GM19395 (cell line): Measurements from ENCODE around the gene RPS15.
"Not testable (repeated sequence)": the region's sequence is repeated elsewhere in the genome, so short reads cannot be mapped to it uniquely, and the experiment has no call there.

Experiments
- ATAC-seq: cut with Tn5 transposase; IDR thresholded peaks from one replicate; pipeline ENCODE4 v1.9.1; 2021; ENCODE audit warnings: mild to moderate bottlenecking, moderate library complexity; ENCODE audit not compliant: unreplicated experiment

RPS15 gene

DNA sequence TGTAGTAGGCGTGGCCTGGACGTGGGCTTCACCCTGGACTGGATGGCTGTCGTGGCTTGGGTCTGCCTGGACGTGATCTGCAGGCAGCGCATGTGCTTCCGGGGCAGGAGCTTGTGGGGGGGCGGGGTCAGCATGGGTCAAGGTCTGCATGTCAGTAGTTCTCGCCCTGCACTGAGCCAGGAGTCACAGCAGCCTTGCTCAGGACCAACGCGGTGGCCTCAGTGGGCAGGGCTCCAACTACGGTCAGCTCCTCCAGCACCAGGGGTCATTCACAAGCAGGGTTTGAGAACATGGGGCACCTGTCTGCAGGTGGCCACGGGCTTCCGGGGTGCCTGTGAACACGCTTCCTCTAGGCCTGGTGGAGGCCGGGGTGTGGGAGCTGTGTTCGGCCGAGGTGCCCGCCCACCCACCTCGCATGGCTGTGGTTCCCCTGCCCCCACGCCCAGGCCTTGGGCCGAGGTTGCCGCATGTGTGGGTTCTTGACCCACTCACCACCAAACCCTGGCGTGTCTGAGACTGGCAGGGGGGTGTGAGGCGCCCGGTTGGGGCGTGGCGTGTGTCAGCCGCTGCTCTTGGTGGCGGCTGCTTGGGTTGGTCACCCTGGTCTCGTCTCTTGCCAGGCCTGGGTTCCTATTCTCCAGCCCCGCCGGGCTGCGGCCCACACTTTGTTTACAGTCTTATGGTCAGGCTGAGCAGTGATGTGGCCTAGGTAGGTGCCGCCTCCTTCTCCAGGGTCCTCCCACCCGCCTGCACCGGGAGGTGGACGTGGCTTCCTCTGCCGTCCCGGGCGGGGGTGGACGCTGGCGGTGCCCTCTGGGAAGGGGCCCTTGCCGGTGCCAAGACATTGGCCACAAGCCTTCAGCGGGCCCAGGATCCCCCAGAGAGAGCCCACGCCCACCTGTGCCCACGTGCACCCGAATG lies 4.8 kb upstream of the RPS15 start:
- ATAC-seq: no peak

DNA sequence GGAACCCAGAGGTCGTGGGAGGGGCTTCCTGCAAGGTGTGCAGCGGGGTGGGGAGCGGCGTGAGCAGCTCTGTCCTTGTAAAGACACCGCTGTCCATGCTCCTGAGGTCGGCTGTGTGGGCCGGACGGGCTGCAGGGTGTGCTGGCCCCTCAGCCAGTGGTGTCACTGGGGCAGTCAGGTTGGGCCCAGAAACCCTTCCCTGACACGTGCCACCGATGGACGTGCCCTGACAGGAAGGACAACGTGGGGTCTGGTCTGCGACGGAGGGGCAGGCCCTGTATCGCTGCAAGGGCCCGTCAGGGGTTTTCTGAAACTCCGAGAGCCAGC lies 4.2 kb upstream of the RPS15 start:
- no peak for ATAC-seq

DNA sequence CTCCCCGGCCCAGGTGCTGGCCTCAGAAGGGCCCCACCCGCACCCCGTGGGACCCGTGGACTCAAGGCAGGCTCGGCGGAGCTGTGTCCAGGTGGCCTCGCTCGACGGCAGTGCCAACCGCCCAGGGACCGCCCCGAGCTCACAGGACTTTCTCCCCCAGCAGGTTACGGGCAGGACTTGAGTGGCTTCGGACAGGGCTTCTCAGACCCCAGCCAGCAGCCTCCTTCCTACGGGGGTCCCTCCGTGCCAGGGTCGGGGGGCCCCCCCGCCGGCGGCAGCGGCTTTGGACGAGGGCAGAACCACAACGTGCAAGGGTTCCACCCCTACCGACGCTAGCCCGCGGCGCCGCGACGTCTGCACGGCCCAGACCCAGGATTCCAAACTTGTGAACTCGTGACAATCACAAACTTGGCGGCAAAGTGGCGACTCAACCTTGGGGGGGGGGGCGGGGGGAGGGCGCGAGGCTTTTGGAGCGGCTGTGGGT lies 3.6 kb upstream of the RPS15 start:
- no peak for ATAC-seq

DNA sequence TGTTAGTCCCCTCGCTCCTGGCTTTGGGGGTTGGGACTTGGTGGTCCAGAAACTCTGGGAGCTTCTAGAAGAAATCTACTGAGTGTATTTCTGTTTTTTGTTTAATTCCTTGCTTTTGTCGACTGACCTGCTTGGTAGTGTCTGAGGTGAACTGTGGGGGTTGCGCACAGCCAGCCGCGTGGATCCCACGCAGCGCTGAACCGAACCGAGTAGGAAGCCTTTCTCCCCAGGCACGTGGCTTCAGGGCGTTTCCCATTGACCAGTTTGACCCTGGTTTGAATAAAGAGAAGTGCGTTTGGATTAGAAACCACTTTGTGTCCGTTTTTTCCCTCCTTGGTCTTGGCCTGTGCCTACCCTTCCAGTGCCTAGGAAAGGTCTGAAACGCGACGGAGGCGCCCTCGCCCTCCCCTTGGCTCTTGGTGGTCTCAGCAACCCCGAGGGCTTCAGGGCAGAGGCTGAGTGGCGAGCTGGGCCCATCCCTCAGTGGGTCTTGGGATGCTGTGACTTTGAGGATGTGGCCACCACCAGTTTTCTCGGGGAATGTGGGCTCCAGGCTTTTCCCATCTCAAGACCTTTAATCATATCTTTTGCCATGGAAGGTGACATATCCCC lies 2.7 kb upstream of the RPS15 start:
- ATAC-seq: no peak

DNA sequence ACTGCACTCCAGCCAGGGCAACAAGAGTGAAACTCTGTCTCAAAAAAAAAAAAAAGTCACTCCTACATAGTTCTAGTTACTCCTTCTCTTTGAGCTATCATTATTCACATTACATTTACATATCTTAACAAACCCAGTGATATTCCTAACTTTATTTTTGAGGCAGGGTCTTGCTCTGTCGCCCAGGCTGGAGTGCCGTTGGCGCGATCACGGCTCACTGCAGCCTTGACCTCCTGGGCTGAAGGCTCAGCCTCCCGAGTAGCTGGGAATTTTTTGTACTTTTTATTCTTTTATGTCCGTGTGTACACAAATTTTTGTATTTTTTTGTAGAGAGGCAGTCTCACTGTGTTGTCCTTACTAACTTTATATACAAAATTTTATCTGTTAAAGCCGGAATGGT lies 587 bp upstream of the RPS15 start:
- ATAC-seq: no peak

DNA sequence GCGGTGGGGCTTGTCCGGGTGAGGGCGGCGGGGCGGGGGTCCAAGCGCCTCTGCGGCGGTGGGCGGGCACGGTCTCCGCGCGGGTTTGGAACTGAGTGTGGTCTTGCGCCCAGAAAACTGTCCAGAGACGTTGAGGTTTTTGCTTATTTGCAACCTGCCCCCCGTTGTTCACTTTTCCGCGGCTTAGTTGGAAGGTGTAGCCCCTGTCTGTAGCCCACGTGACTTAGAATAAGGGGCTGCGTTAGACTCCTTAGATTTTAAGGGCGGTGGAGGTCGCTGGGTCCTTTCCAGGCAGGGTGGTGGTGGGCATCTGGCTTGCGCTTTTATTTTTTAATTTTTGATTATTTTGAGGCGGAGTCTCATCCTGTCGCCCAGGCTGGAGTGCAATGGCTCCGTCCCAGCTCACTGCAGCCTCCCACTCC lies 748 bp downstream of the RPS15 start:
- peak; percentile 6 for ATAC-seq

DNA sequence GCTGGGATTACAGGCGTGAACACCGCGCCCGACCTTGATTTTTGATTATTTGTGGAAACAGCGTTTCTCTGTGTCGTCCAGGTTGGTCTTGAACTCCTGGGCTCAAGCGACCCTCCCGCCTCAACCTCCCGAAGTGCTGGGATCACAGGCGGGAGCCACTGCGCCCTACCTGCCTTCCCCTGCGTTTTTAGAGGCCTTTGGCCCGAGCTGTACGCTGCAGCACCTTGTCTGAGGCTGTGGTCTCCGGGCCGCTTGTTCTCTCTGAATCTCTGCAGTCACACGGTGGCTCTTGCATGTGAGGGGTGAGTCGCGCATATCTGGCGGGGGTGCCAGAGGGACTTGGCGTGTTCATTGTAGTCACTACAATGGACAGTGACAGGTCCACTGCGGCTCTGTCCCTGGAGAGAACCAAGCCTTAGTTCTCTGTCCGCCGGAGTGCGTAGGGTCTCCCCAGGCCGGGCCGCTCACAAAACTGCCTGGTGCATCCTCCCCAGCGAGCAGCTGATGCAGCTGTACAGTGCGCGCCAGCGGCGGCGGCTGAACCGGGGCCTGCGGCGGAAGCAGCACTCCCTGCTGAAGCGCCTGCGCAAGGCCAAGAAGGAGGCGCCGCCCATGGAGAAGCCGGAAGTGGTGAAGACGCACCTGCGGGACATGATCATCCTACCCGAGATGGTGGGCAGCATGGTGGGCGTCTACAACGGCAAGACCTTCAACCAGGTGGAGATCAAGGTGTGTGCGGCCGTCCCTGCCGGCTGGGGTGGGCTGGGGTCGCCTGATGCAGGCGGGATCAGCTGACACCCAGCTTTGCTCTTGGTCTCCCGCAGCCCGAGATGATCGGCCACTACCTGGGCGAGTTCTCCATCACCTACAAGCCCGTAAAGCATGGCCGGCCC lies 1.6 kb downstream of the RPS15 start:
- not testable (repeated sequence) for ATAC-seq

DNA sequence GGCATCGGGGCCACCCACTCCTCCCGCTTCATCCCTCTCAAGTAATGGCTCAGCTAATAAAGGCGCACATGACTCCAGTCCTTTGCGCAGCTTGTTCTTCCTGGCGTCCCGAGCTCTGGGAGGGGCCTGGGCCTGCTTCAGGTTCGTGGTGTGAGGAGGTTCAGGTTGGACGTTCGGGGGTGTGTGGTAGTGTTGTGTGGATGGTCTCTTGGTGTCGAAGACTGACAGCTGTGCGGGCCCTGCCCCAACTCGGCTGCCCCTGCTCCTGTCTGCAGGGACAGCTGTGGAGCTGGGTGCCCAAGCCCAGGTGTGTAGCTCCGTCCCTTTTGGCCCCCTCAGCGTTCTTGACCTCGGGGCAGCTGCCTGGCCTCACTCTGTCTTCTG lies 2.2 kb downstream of the RPS15 start:
- no peak for ATAC-seq

DNA sequence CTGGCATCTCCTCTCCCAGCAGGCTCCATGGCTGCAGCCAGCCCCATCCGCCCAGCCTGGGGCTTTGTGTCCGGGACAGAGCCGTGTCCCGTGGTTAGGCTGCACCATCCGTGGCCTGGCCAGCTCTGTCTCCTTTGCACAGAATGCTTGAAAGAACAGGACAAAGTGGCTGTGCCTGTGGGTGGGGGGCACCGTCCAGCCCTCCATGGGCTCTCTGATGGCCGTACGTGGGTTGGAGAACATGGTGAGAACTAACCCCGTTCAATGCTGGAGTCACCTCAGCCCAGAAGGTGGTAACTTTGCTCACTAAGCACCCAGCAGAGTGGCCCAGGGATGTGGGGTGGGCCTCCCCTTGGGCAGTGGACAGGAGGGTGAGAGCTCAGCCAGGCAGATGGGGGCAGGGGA lies 2.8 kb downstream of the RPS15 start:
- ATAC-seq: no peak

DNA sequence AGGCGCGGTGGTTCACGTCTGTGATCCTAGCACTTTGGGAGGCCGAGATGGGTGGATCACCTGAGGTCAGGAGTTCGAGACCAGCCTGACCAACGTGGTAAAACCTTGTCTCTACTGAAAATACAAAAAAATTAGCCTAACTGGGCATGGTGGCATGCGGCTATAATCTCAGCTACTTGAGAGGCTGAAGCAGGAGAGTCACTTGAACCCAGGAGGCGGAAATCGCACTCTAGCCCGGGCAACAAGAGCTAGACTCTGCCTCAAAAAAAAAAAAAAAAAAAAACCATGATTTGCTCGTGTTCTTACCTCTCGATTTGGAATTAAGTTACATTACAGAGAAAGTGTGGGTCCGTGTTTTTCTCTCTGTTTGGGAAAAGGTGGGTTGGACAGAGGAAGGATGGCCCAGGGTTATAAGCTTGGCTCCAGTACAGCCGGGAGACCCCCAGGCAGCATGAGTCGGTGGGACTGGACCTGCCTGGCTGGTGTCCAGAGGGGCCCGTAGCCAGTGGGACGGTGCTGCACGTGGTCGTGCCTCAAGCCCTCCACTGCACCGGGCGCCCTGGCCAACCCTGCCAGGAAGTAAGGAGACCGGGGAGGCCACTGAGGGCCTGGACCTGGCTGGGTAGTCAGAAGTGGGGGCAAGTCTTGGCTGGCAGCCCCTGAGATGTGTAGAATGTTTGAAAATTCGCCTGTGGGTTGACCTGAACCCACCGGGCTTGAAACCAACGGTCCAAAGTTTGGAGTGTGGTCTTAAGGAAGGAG lies 3.7 kb downstream of the RPS15 start:
- ATAC-seq: no peak

DNA sequence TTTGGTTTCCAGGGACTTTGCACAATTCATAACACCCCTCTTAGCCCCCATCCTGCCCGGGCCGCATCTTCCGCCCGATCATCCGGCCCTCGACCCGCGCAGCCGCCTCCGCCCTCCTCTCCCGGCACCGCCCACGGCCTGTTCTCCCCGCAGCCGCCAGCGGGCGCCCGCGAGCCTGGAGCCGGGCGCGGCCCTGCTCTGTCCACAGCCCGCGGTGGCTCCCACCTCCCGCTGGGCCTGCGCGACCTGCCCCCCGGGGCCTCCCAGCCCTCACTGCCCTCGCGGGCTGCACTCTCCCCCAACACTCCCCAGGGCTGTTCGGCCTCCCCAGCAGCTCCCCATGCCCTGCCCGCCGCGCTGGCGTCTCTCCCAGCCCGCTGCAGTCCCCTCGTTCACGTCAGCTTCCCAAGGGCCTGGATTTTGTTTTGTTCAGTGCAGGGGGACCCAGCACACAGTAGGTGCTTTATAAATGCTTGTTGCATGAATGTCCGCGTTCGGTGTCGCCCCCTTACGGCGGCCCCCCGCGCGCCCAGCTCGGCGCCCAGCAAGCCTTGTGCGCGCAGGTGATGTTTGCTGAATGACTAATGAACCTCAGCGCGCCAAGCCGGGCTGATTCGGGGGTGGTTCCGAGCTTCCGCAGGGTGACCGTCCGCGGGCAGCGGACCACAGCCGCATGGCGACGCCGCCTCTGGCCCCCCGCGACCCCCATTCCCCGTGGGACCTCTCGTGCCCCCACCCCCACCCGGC lies 7.2 kb downstream of the RPS15 start:
- no peak for ATAC-seq

DNA sequence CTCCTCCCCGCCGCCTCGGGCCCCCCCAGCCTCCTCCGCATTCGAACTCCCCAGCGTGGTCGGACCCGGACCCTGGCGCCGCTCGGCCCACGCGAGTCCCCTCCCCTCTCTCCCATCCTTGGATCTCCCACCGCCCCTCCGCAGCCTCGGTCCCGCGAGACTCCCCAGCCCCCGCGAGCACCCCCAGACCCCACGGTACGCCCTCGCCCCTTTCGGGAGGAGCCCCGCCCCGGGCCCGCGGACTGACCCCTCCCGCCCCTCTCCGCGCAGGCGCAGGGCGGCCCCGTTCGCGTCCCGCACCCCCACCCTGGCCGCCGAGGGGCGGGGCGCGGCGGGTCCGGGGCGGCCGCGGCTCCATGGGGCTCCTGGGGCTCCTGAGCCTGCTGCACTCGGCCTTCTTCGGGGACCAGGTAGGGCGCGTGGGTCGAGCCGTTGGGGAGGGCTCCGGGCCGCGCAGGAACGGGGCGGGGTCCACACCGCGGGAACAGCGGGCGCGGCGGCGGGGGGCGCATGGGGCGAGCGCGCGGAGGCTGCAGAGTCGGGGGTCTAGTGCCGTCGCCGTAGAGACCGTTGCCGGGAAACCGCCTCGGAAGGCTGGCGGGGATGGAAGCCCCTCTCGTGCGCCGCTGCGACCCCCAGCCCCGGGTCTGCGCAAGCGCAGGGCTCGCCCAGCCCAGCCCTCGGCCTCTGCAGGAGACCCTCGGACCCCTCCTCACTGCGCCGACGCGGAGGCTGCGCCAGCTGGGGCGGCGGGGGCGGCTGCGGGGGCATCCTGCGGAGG lies 7.9 kb downstream of the RPS15 start:
- ATAC-seq: no peak

DNA sequence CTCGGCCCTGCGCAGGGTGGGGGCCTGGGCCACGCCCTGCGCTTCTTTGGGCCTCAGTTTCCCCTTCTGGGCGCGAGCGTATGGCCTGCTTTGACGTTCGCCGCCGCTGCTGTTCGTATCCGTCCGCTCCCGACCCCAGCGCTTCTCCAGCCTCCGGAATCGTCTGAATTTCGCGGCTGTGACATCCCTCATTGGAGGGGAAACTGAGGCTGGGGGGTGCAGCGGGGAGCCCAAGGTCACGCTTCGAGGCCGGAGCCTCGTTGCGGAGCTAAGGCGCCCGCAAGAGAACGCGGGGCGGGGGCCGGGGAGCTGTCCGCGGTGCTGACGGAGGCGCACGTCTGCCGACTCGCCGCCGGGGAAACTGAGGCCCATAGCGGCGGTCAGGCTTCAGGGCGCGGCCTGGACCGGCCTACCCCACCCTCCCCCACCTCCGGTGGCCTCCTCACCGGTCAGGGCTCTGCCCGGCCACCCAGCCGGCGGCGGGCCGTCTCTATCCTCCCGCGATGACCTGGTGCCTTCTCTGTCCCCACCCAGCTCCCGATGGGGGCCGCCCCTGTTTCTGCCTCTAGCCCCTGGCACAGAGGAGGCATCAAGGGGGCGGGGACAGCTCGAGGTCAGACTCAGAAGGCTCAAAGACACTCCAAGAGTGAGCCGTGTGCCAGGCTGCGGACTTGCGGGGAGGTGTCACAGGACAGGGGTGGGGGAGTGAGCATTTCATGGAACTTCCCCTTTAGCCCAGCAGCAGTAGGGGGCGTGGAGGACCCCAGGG lies 8.7 kb downstream of the RPS15 start:
- no peak for ATAC-seq

DNA sequence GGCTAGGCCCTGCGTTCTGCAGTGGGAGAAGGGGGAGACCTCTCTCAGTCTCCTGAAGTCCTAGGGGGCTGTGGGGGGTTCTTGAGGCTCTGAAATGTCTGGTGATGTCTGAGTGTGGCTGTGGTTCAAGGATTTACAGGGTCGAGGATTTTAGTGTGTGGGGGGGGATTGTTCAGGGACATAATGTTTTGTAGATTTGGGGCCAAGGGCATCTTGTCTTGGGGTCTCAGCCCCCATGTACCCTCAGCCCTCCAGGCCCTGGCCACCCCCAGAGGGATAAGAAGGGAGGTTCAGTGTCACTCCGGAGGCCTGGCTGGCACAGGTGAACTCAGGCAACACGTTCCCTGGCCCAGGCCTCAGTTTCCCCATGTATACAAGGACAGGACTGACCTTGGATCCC lies 9.3 kb downstream of the RPS15 start:
- ATAC-seq: no peak

DNA sequence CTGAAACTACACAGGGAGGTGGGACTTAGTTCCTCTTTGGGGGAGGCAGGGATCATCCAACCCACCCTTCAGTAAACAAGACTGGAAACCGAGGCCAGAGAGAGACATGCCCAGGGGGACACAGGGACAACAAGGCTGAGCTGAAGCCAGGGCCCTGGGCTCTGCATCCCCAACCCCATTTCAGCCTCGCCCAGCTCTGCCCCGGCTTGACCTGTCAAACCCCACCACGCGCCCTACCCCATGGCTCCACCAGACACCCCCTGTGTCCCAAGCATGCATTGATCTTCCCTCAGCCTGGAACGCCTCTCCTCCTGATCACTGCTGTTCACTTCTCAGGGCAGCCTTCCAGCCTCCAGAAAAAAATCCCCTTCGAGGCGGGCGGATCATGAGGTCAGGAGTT lies 9.7 kb downstream of the RPS15 start:
- no peak for ATAC-seq

DNA sequence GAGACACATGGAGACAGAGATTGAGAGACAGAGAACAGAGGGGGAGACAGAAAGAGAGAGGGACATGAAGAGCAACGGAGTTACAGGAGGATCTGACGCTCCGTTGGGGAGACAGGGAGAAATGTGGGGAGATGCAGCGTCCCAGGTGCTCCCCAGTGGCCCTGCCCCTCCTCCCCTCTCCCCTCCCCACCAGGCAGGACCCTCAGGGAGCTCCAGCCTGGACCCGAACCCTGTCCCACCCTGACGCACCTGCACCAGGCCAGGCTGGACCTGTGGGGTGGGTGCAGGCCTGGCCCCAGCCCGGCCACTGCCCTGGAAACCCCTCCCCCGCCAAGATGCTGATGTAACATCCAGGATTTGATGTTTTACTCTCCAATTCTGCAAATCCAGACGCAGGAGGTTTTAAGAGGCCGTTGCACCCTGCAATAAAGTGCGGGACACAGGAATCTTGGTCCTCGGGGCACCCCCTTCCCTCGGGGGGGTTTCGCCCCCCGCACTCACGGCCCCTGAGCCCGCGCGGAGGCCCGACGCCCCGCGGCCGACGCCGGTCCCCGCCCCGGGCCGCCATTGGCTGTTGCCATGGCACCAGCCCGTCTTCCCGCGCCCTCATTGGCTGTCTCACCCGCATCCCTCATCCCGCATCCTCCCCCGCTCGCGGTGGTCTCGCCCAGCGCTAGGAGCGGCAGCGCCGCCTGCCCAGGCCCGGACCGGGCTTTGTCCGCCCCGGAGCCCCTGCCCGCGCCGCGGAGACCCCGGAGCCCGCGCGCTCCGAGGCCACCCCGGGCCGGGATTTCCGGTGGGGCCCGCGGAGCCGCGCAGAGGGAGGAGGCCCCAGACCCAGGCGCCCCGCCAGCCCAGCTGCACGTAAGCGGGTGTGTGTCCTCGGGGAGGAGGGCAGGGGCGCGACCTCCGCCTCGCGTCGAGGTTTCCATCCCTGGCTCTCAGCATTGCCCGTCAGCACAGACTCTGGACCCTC lies 11.6 kb downstream of the RPS15 start, which contains the start of gene APC2:
TSS of gene APC2 (plus strand) at position 655 of the 976 bp plus-strand sequence. CDS start 2,881 bp downstream, outside the sequence.
- no peak for ATAC-seq
